Renal pelvis (tissue), 4 donors: ENCODE data around the gene ZNF837. TPM values are rescaled to one million over a fixed set of nuclear protein-coding genes. Genes with fewer than 3 reads are reported as not detected.
"Not testable (repeated sequence)": the region's sequence is repeated elsewhere in the genome, so short reads cannot be mapped to it uniquely, and the experiment has no call there.

Experiments used
- DNase-seq: peaks from one replicate; pipeline ENCODE4 v3.0.0-alpha.2; 2013
- polyA plus RNA-seq, 3 donors: library from polyadenylated mRNA; unstranded; fragments of 120-200 nt; gene quantifications; one replicate each; pipeline ENCODE4 v1.2.1, GENCODE V29; 2013; ENCODE audit not compliant: insufficient read length in 3 of 3

Gene ZNF837
- polyA plus RNA-seq, 3 donors: 5.6 to 6.2 (median 5.8) TPM

GRCh38 chr19:58351990-58352755 is 28.7 kb downstream of the ZNF837 start:
- DNase-seq: no peak

GRCh38 chr19:58351558-58351878 is 29.3 kb downstream of the ZNF837 start:
- no peak for DNase-seq

GRCh38 chr19:58350871-58351557 is 29.8 kb downstream of the ZNF837 start:
- no peak for DNase-seq

DNA sequence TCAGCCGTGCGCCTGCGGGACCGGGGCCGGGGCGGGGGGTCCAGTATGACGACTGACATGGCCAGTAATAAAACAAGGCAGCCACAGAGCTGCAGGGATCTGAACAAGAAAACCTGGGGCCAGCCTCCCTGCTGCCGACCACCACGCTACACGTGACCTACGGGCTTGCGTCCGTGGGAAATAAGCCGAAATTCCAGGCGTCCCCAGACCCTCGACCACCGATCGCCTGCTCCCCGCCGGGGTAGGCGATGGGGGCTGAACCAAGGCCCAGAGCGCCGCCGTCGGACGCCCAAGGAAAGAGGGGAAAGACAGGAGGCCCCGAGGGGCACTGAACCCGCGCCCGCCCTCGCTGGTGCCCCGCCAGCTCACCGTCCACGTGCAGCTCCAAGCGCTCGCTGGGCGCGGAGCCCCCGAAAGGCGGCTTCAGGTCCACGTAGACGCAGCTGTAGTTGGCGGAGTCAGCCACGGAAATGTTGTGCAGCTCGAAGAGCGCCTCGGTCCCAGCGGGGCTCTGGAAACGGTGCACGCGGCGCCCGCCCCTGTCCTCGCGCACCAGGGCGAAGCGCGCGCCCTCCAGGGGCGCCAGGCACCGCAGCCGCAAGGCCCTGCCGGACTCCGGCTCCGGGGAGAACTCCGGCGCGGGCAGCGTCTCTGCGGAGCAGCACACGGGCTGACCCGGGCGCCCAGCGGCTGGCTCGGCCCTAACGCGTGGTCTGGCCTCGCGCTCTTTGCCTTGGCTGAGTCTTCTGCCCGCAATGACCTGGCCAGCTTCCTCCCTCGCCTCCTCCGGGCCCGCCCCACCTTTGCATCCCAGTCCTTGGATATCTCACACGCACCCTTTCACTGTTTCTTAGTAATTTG is 30.6 kb downstream of the ZNF837 start:
- no peak for DNase-seq

GRCh38 chr19:58349590-58349989 is 31.2 kb downstream of the ZNF837 start:
- no peak for DNase-seq

- DNase-seq: not testable (repeated sequence)
Observed at GRCh38 chr19:58348080-58348479, 32.8 kb downstream of the ZNF837 start.

DNA sequence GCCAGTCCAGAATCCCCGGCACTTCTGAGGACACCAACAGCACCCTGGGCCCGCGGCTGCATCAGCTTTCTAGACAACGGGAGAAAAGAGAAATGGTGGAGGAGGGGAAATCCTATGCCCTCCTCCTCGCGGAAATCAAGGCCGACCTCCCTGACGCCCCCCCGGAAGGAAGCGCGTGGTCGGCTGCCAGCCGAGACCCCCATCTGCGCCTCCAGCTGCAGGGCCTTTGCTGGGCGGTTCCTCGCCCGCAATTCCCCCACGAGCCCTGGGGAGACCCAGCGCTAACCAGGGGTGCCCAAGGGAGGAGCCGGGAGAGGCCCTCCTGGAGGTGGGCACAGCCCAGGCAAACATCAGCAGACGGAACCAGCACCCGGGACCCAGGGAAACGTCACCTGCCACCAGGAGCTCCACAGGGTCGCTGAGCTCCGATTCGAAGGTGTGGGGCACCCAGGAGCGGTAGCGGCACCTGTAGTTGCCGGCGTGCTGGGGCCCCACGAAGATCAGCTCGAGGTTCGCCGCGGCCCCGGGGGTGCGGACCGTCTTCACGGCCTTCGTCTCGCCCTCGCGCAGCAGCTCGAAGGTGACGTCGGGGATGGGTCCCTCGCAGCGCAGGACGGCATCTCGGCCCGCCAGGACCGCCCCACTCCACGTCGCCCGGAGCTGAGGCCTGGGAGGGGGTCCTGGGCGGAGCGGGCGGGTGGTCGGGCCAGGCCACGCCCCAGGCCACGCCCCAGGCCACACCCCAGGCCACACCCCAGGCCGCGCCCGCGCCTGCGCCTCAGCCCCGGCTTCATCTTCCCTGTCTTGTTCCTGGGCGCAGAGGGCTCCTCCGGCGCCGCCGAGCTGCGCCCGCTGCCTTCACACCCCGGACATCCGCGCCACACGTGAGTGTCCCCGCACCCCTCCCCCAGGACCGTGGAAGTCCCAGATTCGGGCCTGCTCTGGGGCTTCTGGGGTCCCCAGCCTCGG is 33.6 kb downstream of the ZNF837 start:
- no peak for DNase-seq

DNA sequence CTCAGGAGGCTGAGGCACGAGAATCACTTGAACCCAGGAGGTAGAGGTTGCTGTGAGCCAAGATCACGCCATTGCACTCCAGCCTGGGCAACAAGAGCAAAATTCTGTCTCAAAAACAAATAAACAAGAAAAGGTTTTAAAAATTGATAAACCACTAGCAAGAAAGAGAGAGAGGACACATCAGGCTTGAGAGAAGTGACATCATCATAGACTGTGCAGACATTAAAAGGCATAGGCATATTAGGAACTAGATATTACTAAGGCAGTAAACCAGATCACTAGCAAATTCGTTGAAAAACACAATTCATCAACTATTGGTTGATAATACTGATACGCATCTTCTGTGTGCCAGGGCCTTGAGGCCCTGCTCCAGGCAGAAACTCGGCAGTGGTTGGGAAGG is 35.3 kb downstream of the ZNF837 start:
- no peak for DNase-seq

GRCh38 chr19:58338825-58339558 is 41.8 kb downstream of the ZNF837 start:
- DNase-seq: no peak

DNA sequence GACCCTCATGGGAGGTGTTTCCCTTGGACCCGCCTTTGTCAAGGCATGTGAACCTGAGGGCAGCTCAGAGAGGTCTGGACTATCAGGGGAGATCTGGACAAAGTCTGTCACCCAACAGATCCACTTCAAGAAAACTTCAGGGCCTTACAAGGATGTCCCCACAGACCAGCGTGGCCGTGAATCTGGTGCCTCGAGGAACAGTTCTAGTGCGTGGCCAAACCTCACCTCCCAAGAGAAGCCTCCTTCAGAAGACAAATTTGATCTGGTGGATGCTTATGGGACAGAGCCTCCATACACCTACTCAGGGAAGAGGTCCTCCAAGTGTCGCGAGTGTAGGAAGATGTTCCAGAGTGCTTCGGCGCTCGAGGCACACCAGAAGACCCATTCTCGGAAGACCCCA is 42.5 kb downstream of the ZNF837 start:
- DNase-seq: no peak

DNA sequence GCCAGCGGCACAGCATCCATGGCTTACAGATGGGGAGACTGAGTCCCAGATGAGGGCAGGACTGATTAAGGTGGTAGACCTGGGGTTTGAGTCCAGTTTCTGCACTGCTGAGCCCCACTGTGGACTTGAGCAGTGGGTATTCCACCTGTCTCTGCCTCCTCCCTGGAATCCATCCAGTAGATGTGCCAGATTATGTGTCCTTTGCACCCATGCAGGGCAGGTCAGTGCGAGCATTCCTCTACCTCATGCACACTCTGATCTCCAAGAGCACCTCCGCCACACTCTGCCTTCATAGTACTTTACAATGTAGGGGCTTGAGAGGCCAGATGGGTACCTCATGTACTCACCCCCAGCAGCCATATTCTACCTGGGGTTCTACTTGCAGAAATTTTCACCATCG is 44.0 kb downstream of the ZNF837 start:
- no peak for DNase-seq

DNA sequence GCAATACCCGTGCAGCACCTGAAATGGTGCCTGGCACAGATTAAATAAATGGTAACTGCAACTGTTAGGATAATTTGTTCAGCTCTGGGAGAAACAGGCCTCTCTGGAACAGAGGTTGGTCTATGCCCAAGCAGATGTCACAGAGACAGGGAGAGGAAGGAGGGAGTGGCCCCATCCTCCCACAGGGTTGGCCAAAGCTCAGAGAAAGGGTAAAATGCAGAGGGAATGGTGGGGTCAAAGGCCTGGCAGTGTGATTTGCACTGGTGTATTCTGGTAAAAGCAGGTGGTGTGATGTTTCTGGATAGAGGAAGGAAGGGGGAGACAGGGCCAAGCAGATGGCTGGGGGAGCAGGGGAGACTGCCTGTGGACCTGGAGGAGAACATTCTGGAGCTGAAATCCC is 44.6 kb downstream of the ZNF837 start:
- no peak for DNase-seq

DNA sequence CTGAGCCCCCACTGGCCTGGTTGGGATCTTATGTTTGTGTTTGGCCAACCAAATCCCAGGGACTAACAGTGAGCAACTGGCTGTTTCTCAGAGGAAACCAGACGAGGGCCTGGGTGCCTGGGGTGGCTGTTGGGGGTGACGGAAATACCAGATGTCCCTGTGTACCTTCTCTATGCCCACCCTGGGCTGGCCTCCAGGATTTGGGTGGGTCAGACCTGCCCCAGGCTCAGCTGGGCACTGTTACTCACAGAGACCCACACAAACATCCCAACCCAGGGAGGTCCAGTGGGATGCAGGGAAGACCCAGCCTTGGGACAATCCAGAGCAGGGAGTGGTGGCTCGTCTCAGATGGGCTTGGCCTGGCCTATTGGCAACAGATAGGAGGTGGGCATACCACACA is 45.2 kb downstream of the ZNF837 start:
- no peak for DNase-seq

- DNase-seq: no peak
Observed at GRCh38 chr19:58334691-58335249, 46.1 kb downstream of the ZNF837 start.

GRCh38 chr19:58332697-58333096 is 48.1 kb downstream of the ZNF837 start:
- DNase-seq: no peak

- DNase-seq: no peak
Observed at GRCh38 chr19:58330458-58330857, 50.4 kb downstream of the ZNF837 start.

DNA sequence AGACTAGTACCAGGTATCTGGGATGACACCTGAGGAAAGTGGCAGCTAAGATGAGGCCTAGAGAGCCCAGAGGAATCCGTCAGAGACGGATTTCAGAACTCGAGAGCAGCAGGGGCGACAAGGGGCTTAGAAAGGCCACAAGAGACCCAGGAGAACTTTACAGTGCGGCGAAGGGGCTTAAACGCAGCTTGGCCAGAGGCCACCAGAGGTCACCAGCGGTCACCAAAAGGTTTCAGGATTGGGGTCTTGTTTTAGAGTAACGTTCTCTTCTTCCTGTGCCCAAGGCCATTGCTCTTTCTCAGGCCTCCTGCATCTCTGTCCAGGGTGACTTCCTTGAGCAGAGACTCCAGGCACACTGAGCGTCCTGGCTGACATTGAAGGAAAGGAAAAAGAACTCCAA is 51.8 kb downstream of the ZNF837 start:
- DNase-seq: no peak

GRCh38 chr19:58326914-58327726 is 53.7 kb downstream of the ZNF837 start, which contains the start of gene ZSCAN22:
ZSCAN22 (plus strand) TSS chr19:58326994; CDS start chr19:58334803, 7,809 bp downstream.
- peak; percentile 98 for DNase-seq

DNA sequence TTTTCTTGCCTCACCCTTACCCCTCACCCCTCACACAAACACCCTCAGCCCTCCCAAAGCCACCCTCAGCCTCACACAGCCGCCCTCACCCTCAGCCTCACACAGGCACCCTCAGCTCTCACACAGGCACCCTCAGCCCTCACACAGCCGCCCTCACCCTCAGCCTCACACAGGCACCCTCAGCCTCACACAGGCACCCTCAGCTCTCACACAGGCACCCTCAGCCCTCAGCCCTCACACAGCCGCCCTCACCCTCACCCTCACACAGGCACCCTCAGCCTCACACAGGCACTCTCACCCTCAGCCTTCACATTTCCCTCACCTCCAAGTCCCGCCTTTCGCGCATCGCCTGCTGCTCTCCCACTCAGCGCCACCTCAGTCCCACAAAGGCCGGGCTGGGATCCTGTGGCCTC is 54.3 kb downstream of the ZNF837 start:
- DNase-seq: no peak
